ENCODE results near the gene ZFYVE28. TPM values are rescaled to one million over a fixed set of nuclear protein-coding genes. Genes with fewer than 3 reads are reported as not detected.
A peak's percentile ranks its signal among the peaks of the same experiment; 100 is the strongest.

The ZFYVE28 gene
- total RNA-seq, 1 donor from 2014 or later, result 3.3 TPM

DNA sequence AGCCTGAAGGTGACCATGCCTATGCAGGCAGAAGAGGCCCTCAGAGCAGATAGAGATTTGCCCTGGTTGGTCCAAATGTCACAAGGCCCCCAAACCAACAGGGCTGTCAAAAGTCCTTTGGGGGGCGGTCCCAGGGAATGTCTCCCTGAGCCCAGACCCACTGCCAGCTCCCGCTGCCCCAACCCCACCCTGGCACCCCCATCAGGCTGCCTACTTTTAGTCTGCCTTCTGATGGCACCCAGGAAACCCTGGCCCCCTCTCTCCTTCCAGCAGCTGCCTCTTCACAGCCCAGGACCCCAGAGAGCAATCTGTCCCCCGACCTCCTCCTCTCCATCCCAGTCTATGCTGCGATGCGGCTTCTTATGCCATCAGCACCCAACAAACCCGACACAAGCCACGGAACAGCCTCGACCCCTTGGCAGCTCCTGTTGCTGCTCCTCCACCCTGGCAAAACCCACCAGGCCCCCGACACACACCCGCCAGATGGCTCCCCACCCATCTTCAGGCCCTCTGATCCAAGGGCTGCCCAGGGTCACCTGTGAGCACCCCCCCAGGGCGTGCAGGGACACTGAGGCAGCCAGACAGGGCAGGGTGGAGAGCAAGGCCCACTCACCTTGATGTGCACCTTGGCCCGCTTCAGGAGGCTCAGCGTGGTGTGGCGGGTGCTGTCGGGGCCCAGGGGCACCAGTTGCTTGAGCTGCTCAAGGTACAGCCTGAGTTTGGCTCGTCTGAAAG, 166.5 kb downstream of the ZFYVE28 start:
- peaks cover 3% of the 10 kb centered on the region for H3K4me1 Mint-ChIP-seq (ENCODE audit: low read depth)
- H3K27me3 Mint-ChIP-seq (ENCODE audit: low read depth), result no peaks in the 10 kb centered on the region
- TF ChIP-seq, protein P1, sequence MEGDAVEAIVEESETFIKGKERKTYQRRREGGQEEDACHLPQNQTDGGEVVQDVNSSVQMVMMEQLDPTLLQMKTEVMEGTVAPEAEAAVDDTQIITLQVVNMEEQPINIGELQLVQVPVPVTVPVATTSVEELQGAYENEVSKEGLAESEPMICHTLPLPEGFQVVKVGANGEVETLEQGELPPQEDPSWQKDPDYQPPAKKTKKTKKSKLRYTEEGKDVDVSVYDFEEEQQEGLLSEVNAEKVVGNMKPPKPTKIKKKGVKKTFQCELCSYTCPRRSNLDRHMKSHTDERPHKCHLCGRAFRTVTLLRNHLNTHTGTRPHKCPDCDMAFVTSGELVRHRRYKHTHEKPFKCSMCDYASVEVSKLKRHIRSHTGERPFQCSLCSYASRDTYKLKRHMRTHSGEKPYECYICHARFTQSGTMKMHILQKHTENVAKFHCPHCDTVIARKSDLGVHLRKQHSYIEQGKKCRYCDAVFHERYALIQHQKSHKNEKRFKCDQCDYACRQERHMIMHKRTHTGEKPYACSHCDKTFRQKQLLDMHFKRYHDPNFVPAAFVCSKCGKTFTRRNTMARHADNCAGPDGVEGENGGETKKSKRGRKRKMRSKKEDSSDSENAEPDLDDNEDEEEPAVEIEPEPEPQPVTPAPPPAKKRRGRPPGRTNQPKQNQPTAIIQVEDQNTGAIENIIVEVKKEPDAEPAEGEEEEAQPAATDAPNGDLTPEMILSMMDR (IDR thresholded peaks at IDR 0.05), result no peak
- H3K4me3 Mint-ChIP-seq (ENCODE audit: unreplicated experiment), result no peak overlapping the region
- no peak for DNase-seq (ENCODE audit: low spot score)
- H3K27ac Mint-ChIP-seq (ENCODE audit: unreplicated experiment), result no peak overlapping the region
- peaks cover 20% of the 10 kb centered on the region for H3K36me3 Mint-ChIP-seq (ENCODE audit: low read depth)
- H3K9me3 Mint-ChIP-seq (ENCODE audit: low read depth), result no peaks in the 10 kb centered on the region

DNA sequence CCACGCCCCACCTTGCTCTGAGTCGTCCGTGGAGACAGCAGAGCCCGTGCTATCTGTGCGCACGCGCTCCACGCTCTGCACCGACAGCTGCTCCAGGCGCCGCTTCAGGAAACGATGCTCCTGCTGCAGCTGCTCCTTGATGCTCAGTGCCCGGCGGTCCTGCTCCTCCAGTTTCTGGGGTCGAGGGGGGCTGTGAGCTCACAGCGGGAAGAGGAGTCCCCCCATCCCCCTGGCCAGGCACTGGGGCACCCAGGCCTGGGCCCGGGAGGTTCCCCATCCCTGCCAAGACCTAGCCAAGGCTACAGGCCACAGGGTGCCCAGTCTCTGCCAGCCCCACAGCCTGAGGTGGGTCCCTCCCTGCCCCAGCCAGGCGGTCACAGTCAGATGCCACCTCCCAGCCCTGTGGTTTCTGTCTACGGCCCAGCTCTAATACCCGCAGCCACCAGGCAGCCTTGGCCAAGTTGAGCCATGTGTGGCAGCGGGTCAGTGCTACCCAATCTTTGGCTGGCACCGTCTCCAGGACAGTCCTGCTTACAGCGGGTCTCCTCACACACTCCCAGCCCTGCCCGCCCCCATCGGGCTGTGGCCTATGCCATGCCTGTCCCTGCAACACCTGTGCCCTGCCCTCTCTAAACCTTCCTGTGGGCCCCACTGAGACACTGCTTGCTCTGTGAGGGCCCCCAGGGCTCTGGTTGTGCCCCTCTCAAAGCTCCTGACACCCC, 167.2 kb downstream of the ZFYVE28 start:
- no peaks in the 10 kb centered on the region for H3K4me1 Mint-ChIP-seq (ENCODE audit: low read depth)
- H3K36me3 Mint-ChIP-seq (ENCODE audit: low read depth), result peaks cover 20% of the 10 kb centered on the region
- H3K27me3 Mint-ChIP-seq (ENCODE audit: low read depth), result no peaks in the 10 kb centered on the region
- H3K27ac Mint-ChIP-seq (ENCODE audit: unreplicated experiment), result no peak overlapping the region
- TF ChIP-seq, protein P1 (IDR thresholded peaks at IDR 0.05), result no peak
- H3K9me3 Mint-ChIP-seq (ENCODE audit: low read depth), result no peaks in the 10 kb centered on the region
- peak; percentile 80 for DNase-seq (ENCODE audit: low spot score)
- no peak overlapping the region for H3K4me3 Mint-ChIP-seq (ENCODE audit: unreplicated experiment)

DNA sequence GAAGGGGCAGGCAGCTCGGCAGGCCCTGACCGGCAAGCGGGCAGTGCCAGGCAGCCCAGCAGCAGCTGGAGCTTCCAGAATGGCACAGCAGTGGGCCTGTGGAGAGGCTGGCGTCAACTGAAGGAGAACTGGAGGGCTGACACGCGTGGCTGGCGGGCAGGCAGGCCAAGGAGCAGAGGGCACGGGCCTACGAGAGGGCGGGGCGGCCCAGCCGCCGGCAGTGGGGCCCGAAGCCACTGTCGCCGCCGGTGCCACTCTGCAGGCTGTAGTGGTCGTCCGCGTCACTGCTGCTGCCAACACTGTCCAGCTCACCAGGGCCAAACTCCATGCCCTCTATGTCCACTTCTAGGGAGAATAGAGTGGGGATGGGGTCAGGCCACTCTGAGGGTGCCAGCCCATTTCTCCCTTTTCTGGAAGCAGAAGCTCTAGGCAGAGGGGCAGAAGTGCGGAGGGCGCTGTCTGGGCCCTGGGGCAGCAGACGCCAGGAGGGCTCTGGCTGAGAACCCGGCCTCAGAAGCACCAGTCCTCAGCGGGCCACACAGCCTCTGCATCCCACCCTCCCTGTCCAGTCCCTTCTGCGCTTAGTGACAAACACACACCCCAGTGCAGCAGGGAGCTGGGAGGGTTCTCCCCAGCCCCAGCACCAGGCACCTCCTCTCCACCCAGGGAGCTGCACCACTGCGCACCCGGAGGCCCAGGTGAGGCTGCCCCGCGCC, 167.9 kb downstream of the ZFYVE28 start:
- peaks cover 20% of the 10 kb centered on the region for H3K36me3 Mint-ChIP-seq (ENCODE audit: low read depth)
- TF ChIP-seq, protein P1 (IDR thresholded peaks at IDR 0.05), result no peak
- H3K9me3 Mint-ChIP-seq (ENCODE audit: low read depth), result no peaks in the 10 kb centered on the region
- peaks cover 2% of the 10 kb centered on the region for H3K4me1 Mint-ChIP-seq (ENCODE audit: low read depth)
- H3K27ac Mint-ChIP-seq (ENCODE audit: unreplicated experiment), result no peak overlapping the region
- no peaks in the 10 kb centered on the region for H3K27me3 Mint-ChIP-seq (ENCODE audit: low read depth)
- no peak overlapping the region for H3K4me3 Mint-ChIP-seq (ENCODE audit: unreplicated experiment)
- DNase-seq (ENCODE audit: low spot score), result peak; percentile 91

DNA sequence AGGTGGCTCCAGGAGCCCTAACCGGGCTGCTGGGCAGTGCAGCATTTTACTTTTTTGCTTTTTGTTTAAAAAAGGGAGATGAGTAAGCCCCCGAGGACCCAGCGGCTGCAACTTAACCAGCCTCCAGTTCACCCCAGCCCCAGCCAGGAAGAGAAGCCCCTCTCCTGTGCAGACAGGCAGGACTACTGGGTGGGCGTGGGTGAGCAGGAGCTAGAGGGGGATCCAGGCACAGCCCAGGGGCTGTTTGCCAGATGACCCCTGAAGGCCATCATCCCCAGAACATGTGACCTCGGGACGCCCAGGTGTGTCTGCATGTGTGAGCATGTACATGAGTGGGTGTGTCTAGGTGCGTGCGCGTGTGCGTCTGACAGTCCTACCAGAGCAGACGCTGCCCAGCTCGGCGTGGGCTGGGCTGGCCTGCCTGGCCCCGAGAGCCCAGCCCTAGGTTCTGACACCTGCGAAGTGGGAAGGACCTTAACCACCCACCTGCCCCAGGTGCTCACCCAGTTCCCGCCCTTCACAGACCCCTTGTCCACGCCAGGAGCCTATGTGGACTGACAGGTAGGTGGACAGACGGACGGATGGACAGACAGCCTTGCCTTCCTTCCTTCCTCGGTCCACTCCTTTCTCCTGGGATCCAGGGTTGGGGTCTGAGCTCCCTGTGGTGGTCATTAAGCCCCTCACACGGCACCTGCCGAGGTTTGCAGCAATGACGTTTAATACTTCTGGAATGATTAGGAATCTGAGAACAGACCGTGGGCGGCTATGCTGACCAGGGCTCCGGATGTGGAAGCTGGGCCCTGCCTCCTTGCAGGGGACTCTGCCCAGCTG, 168.7 kb downstream of the ZFYVE28 start:
- no peaks in the 10 kb centered on the region for H3K27me3 Mint-ChIP-seq (ENCODE audit: low read depth)
- TF ChIP-seq, protein P1 (IDR thresholded peaks at IDR 0.05), result no peak
- H3K4me1 Mint-ChIP-seq (ENCODE audit: low read depth), result peaks cover 10% of the 10 kb centered on the region
- no peak overlapping the region for H3K27ac Mint-ChIP-seq (ENCODE audit: unreplicated experiment)
- H3K4me3 Mint-ChIP-seq (ENCODE audit: unreplicated experiment), result no peak overlapping the region
- DNase-seq (ENCODE audit: low spot score), result peak; percentile 87
- H3K9me3 Mint-ChIP-seq (ENCODE audit: low read depth), result no peaks in the 10 kb centered on the region
- H3K36me3 Mint-ChIP-seq (ENCODE audit: low read depth), result peaks cover 17% of the 10 kb centered on the region
